WTC11 (cell line): Measurements from ENCODE around the gene TRPM2. TPM values are rescaled to one million over a fixed set of nuclear protein-coding genes. Genes with fewer than 3 reads are reported as not detected.
A peak's percentile ranks its signal among the peaks of the same experiment; 100 is the strongest.

Experiments used
- ATAC-seq: fragments of 200-7000 bp; cut with Tn5 transposase; 2 replicates; pipeline ENCODE4 v1.10.0; 2021; ENCODE audit warnings: mild to moderate bottlenecking, moderate library complexity
- CTCF ChIA-PET: fragments of 300-600 bp; sonication (Branson Sonifier 250); formaldehyde crosslinking; loops from one replicate; lab custom pipeline; 2021; ENCODE audit warnings: antibody characterized with exemption; lab: Charles Lee
- POLR2A ChIA-PET: fragments of 350-600 bp; sonication (Branson Sonifier 250); formaldehyde crosslinking; loops from one replicate; lab custom pipeline; 2021; ENCODE audit warnings: antibody characterized with exemption; lab: Charles Lee
- DNase-seq: peaks from one replicate; pipeline ENCODE4 v3.0.0; 2021; ENCODE audit warnings: low spot score
- H3K27ac Mint-ChIP-seq: 2 replicates; pipeline ENCODE4 v1.8.0; 2021; ENCODE audit warnings: mixed read lengths
- H3K27me3 Mint-ChIP-seq: 2 replicates; pipeline ENCODE4 v1.8.0; 2021; ENCODE audit warnings: low read depth, mild to moderate bottlenecking, moderate library complexity, mixed read lengths
- H3K36me3 Mint-ChIP-seq: 2 replicates; pipeline ENCODE4 v1.8.0; 2021; ENCODE audit warnings: mixed read lengths
- H3K4me1 Mint-ChIP-seq: 2 replicates; pipeline ENCODE4 v1.8.0; 2022; ENCODE audit warnings: mixed read lengths
- H3K4me3 Mint-ChIP-seq: 2 replicates; pipeline ENCODE4 v1.8.0; 2021; ENCODE audit warnings: mild to moderate bottlenecking, moderate library complexity, mixed read lengths
- H3K9me3 Mint-ChIP-seq: 2 replicates; pipeline ENCODE4 v1.8.0; 2021; ENCODE audit warnings: mixed read lengths
- AR ChIP-seq: fragments of 250-450 bp; sonication (Bioruptor Pico); IDR thresholded peaks from 2 replicates; pipeline ENCODE4 v1.9.0; 2021; ENCODE audit warnings: mild to moderate bottlenecking
- ARID4B ChIP-seq: sonication (generic); formaldehyde crosslinking; IDR thresholded peaks from 2 replicates; pipeline ENCODE4 v1.8.0; 2023; ENCODE audit warnings: missing genetic modification reagents, mild to moderate bottlenecking, borderline replicate concordance
- ATF1 ChIP-seq: sonication (generic); formaldehyde crosslinking; IDR thresholded peaks from 2 replicates; pipeline ENCODE4 v1.8.1; 2023; ENCODE audit warnings: mild to moderate bottlenecking, moderate library complexity, missing genetic modification reagents
- ATF6 ChIP-seq: sonication (generic); formaldehyde crosslinking; IDR thresholded peaks from 2 replicates; pipeline ENCODE4 v1.8.1; 2023; ENCODE audit warnings: mild to moderate bottlenecking, missing genetic modification reagents
- E2F4 ChIP-seq: sonication (generic); formaldehyde crosslinking; IDR thresholded peaks from 2 replicates; pipeline ENCODE4 v1.8.1; 2022; ENCODE audit warnings: low read depth, mild to moderate bottlenecking, moderate library complexity, missing genetic modification reagents, borderline replicate concordance
- EMX1 ChIP-seq: fragments of 250-450 bp; sonication (Bioruptor Pico); IDR thresholded peaks from 2 replicates; pipeline ENCODE4 v1.8.0; 2021; ENCODE audit warnings: mild to moderate bottlenecking
- GABPB1 ChIP-seq: sonication (generic); formaldehyde crosslinking; IDR thresholded peaks from 2 replicates; pipeline ENCODE4 v1.8.1; 2023; ENCODE audit warnings: mild to moderate bottlenecking, missing genetic modification reagents
- GRHL2 ChIP-seq: fragments of 250-450 bp; sonication (Bioruptor Pico); IDR thresholded peaks from 2 replicates; pipeline ENCODE4 v1.8.0; 2022; ENCODE audit warnings: mild to moderate bottlenecking, moderate library complexity; ENCODE audit not compliant: insufficient replicate concordance, severe bottlenecking
- IRF2 ChIP-seq: sonication (generic); formaldehyde crosslinking; IDR thresholded peaks from 2 replicates; pipeline ENCODE4 v1.8.0; 2022; ENCODE audit warnings: low read depth, missing genetic modification reagents, borderline replicate concordance
- KAT7 ChIP-seq: sonication (generic); formaldehyde crosslinking; IDR thresholded peaks from 2 replicates; pipeline ENCODE4 v1.8.1; 2023; ENCODE audit warnings: missing genetic modification reagents, mild to moderate bottlenecking, borderline replicate concordance
- MLX ChIP-seq: sonication (generic); formaldehyde crosslinking; IDR thresholded peaks from 2 replicates; pipeline ENCODE4 v1.8.1; 2023; ENCODE audit warnings: mild to moderate bottlenecking, missing genetic modification reagents, moderate library complexity
- SP1 ChIP-seq: sonication (generic); formaldehyde crosslinking; conservative IDR thresholded peaks from 2 replicates; pipeline ENCODE4 v1.8.1; 2022; ENCODE audit warnings: missing genetic modification reagents
- USF2 ChIP-seq: sonication (generic); formaldehyde crosslinking; IDR thresholded peaks from 2 replicates; pipeline ENCODE4 v1.8.1; 2023; ENCODE audit warnings: mild to moderate bottlenecking, missing genetic modification reagents, moderate library complexity
- ZBTB21 ChIP-seq: sonication (generic); formaldehyde crosslinking; IDR thresholded peaks from 2 replicates; pipeline ENCODE4 v1.8.1; 2023; ENCODE audit warnings: mild to moderate bottlenecking, missing genetic modification reagents, borderline replicate concordance
- ZNF138 ChIP-seq: sonication (generic); formaldehyde crosslinking; conservative IDR thresholded peaks from 2 replicates; pipeline ENCODE4 v1.8.1; 2022; ENCODE audit warnings: mild to moderate bottlenecking, moderate library complexity, missing genetic modification reagents
- ZNF263 ChIP-seq: sonication (generic); formaldehyde crosslinking; IDR thresholded peaks from 2 replicates; pipeline ENCODE4 v1.8.1; 2022; ENCODE audit warnings: low read depth, mild to moderate bottlenecking, moderate library complexity, missing genetic modification reagents
- total RNA-seq: library from RNA; stranded (reverse); gene quantifications from 3 replicates; pipeline ENCODE4 v1.2.3, GENCODE V29; 2021

Gene TRPM2
- total RNA-seq, 1 experiment from 2014 or later = 0.92 TPM

- Mint-ChIP-seq H3K27ac (no peak overlapping the region), H3K27me3 (no peaks in the 10 kb centered on the region), H3K4me3 (no peak overlapping the region), H3K9me3 (peaks cover 16% of the 10 kb centered on the region), H3K4me1 (no peaks in the 10 kb centered on the region), H3K36me3 (peaks cover 8% of the 10 kb centered on the region; the same call in 1 of the 2 replicates)
- ChIA-PET POLR2A (no interaction called here), CTCF (interaction anchor here (0.9 kb wide), 1 partner anchor 129 kb away, joined by 3 read pairs; no protein-coding TSS in a partner anchor)
- ATAC-seq = no peak
- no peak for TF ChIP-seq USF2
- no peak for TF ChIP-seq ATF6 (CRISPR knock-in tag)
- no peak for TF ChIP-seq ZBTB21 (CRISPR knock-in tag)
- no peak for TF ChIP-seq E2F4 (CRISPR knock-in tag)
- TF ChIP-seq ARID4B = no peak
- TF ChIP-seq EMX1 (CRISPR knock-in tag) = no peak
- no peak for TF ChIP-seq IRF2 (CRISPR knock-in tag)
- no peak for TF ChIP-seq GABPB1
- no peak for TF ChIP-seq ZNF138
- no peak for TF ChIP-seq ATF1 (CRISPR knock-in tag)
- TF ChIP-seq MLX (CRISPR knock-in tag) = no peak
- TF ChIP-seq KAT7 (CRISPR knock-in tag) = no peak
- no peak for TF ChIP-seq SP1 (CRISPR knock-in tag)
- TF ChIP-seq GRHL2 (CRISPR knock-in tag) = no peak
- no peak for TF ChIP-seq AR
- no peak for TF ChIP-seq ZNF263
- TF ChIP-seq, all 79 proteins: peak for 0
- peak; percentile 8 for DNase-seq
Observed at GRCh38 chr21:44425895-44426662, 72.7 kb downstream of the TRPM2 start.
